Hepatocyte (in vitro differentiated cells): ENCODE data around the gene ZBTB7A. TPM values are rescaled to one million over a fixed set of nuclear protein-coding genes. Genes with fewer than 3 reads are reported as not detected.

ENCODE experiments used
- DNase-seq: peaks from one replicate; pipeline ENCODE4 v3.0.0-alpha.2; 2016; ENCODE audit warnings: low spot score
- H2AFZ ChIP-seq: fragments of 200-600 bp; sonication (generic); 2 replicates; pipeline ENCODE4 v1.6.0; 2016; ENCODE audit warnings: antibody characterized with exemption, mild to moderate bottlenecking
- H3K27ac ChIP-seq: fragments of 200-600 bp; sonication (generic); 2 replicates; pipeline ENCODE4 v1.5.1; 2016; ENCODE audit warnings: mild to moderate bottlenecking
- H3K27me3 ChIP-seq: fragments of 200-600 bp; sonication (generic); 2 replicates; pipeline ENCODE4 v1.6.1; 2016
- H3K36me3 ChIP-seq: fragments of 200-600 bp; sonication (generic); replicated peaks from 2 replicates; pipeline ENCODE4 v1.5.1; 2016; ENCODE audit warnings: low read depth; ENCODE audit not compliant: insufficient read depth
- H3K4me1 ChIP-seq: fragments of 200-600 bp; sonication (generic); 2 replicates; pipeline ENCODE4 v1.5.1; 2016; ENCODE audit warnings: mild to moderate bottlenecking, moderate library complexity; ENCODE audit not compliant: insufficient read depth
- H3K4me2 ChIP-seq: fragments of 200-600 bp; sonication (generic); 2 replicates; pipeline ENCODE4 v1.6.0; 2016
- H3K4me3 ChIP-seq: fragments of 200-600 bp; sonication (generic); 2 replicates; pipeline ENCODE4 v1.5.1; 2016; ENCODE audit warnings: mild to moderate bottlenecking
- H3K79me2 ChIP-seq: fragments of 200-600 bp; sonication (generic); 2 replicates; pipeline ENCODE4 v1.6.0; 2017; ENCODE audit warnings: mild to moderate bottlenecking
- H3K9me2 ChIP-seq: fragments of 200-600 bp; sonication (generic); replicated peaks from 2 replicates; pipeline ENCODE4 v1.6.0; 2017; ENCODE audit warnings: mild to moderate bottlenecking; ENCODE audit not compliant: insufficient read depth
- H3K9me3 ChIP-seq: fragments of 200-600 bp; sonication (generic); 2 replicates; pipeline ENCODE4 v1.5.1; 2016; ENCODE audit warnings: low read depth, mild to moderate bottlenecking
- H4K20me1 ChIP-seq: fragments of 200-600 bp; sonication (generic); 2 replicates; pipeline ENCODE4 v1.6.0; 2016; ENCODE audit warnings: mild to moderate bottlenecking; ENCODE audit not compliant: insufficient read depth, poor library complexity, severe bottlenecking
- CTCF ChIP-seq: fragments of 200-600 bp; sonication (generic); IDR thresholded peaks from 2 replicates; pipeline ENCODE4 v1.5.1; 2016; ENCODE audit warnings: antibody characterized with exemption, mild to moderate bottlenecking; ENCODE audit not compliant: poor library complexity
- EZH2 ChIP-seq: fragments of 200-600 bp; sonication (generic); IDR thresholded peaks from 2 replicates; pipeline ENCODE4 v1.6.1; 2016; ENCODE audit warnings: antibody characterized with exemption, mild to moderate bottlenecking, borderline replicate concordance
- EZH2phosphoT487 ChIP-seq: fragments of 200-600 bp; sonication (generic); IDR thresholded peaks from one replicate; pipeline ENCODE4 v1.6.1; 2018; ENCODE audit warnings: antibody characterized with exemption, mild to moderate bottlenecking, low read depth, moderate library complexity; ENCODE audit not compliant: unreplicated experiment, severe bottlenecking
- WGBS: methylation state at CpG from one replicate; pipeline ENCODE4 v1.1.6; 2016; ENCODE audit warnings: low lambda C conversion rate; ENCODE audit errors: missing lambda C conversion rate; 5-methylcytosine and 5-hydroxymethylcytosine counted together
- polyA plus RNA-seq: library from polyadenylated mRNA; unstranded; fragments of >200 nt; fragmentation: Nextera tagmentation; extraction: Ambion mirVana; gene quantifications from 2 replicates; pipeline ENCODE4 v1.2.1, GENCODE V29; 2016
- total RNA-seq: library from RNA; depleted of rRNA; stranded (reverse); fragments of >200 nt; gene quantifications from 2 replicates; pipeline ENCODE4 v1.2.3, GENCODE V29; 2014

Gene ZBTB7A
- total and polyA plus RNA-seq, 2 experiments from 2014 or later, result 23.3 to 46.1 TPM

GRCh38 chr19:4044990-4045465 is 21.7 kb downstream of the ZBTB7A start:
- Histone ChIP-seq H3K9me2 (no peaks in the 10 kb centered on the region), H3K9me3 (no peaks in the 10 kb centered on the region), H3K27me3 (no peaks in the 10 kb centered on the region), H3K79me2 (peaks cover 58% of the 10 kb centered on the region), H2AFZ (no peak overlapping the region), H3K4me3 (no peak overlapping the region), H3K27ac (no peak overlapping the region), H3K4me1 (no peaks in the 10 kb centered on the region), H3K4me2 (no peak overlapping the region), H3K36me3 (no peaks in the 10 kb centered on the region), H4K20me1 (peaks cover 58% of the 10 kb centered on the region)
- TF ChIP-seq EZH2phosphoT487 (no peak), EZH2 (no peak), CTCF (no peak)
- whole genome bisulfite sequencing, result 87% methylated on average over 20 of the region's 21 CpGs
- no peak for DNase-seq

- no peak for DNase-seq
- 97% methylated on average over 25 of the region's 31 CpGs for WGBS
- Histone ChIP-seq H3K4me2 (no peak overlapping the region), H3K79me2 (peaks cover 50% of the 10 kb centered on the region), H3K27me3 (no peaks in the 10 kb centered on the region), H2AFZ (no peak overlapping the region), H3K4me3 (no peak overlapping the region), H3K36me3 (no peaks in the 10 kb centered on the region), H3K4me1 (no peaks in the 10 kb centered on the region), H4K20me1 (peaks cover 49% of the 10 kb centered on the region), H3K27ac (no peak overlapping the region), H3K9me3 (no peaks in the 10 kb centered on the region), H3K9me2 (no peaks in the 10 kb centered on the region)
- TF ChIP-seq EZH2 (no peak), CTCF (no peak), EZH2phosphoT487 (no peak)
These were observed 22.6 kb downstream of the ZBTB7A start for GRCh38 chr19:4043966-4044715.

- WGBS, result 87% methylated on average over 4 of the region's 11 CpGs
These were observed 23.3 kb downstream of the ZBTB7A start for GRCh38 chr19:4043401-4043800.

More at GRCh38 chr19:4043401-4043800, 23.3 kb downstream of the ZBTB7A start:
- Histone ChIP-seq H4K20me1 (peaks cover 44% of the 10 kb centered on the region), H3K79me2 (peaks cover 44% of the 10 kb centered on the region), H3K27me3 (no peaks in the 10 kb centered on the region), H3K9me2 (no peaks in the 10 kb centered on the region), H3K4me2 (no peak overlapping the region), H3K4me1 (no peaks in the 10 kb centered on the region), H3K36me3 (no peaks in the 10 kb centered on the region), H3K4me3 (no peak overlapping the region), H2AFZ (no peak overlapping the region), H3K9me3 (no peaks in the 10 kb centered on the region), H3K27ac (no peak overlapping the region)
- TF ChIP-seq EZH2, result no peak
- no peak for TF ChIP-seq EZH2phosphoT487
- no peak for TF ChIP-seq CTCF
- DNase-seq, result no peak
